Fibroblast of pulmonary artery (primary cell): ENCODE data around the gene ARHGEF28.

Experiments used
- DNase-seq: peaks from one replicate; pipeline ENCODE4 v3.0.0-alpha.2; 2010; ENCODE audit warnings: low read depth
- H3K4me3 ChIP-seq: replicated peaks from 2 replicates; pipeline ENCODE4 v1.5.1; 2011; ENCODE audit warnings: low read depth, mild to moderate bottlenecking, control low read depth, low read length, moderate library complexity
- CTCF ChIP-seq: IDR thresholded peaks from 2 replicates; pipeline ENCODE4 v1.5.1; 2011; ENCODE audit warnings: mild to moderate bottlenecking, control low read depth, low read length, inconsistent platforms; ENCODE audit errors: missing control alignments

Gene ARHGEF28

GRCh38 chr5:73666891-73667290, 40.9 kb downstream of the ARHGEF28 start:
- no peak for TF ChIP-seq CTCF
- H3K4me3 ChIP-seq: no peak overlapping the region
- DNase-seq: no peak

- no peak for DNase-seq
- no peak overlapping the region for H3K4me3 ChIP-seq
- TF ChIP-seq CTCF: no peak
These were observed 42.0 kb downstream of the ARHGEF28 start for GRCh38 chr5:73668017-73668416.

GRCh38 chr5:73668486-73669111, 42.6 kb downstream of the ARHGEF28 start:
- no peak for TF ChIP-seq CTCF
- no peak for DNase-seq
- no peak overlapping the region for H3K4me3 ChIP-seq

- no peak for TF ChIP-seq CTCF
- H3K4me3 ChIP-seq: no peak overlapping the region
- no peak for DNase-seq
These were observed 44.7 kb downstream of the ARHGEF28 start for GRCh38 chr5:73670731-73671130.

- no peak for TF ChIP-seq CTCF
- no peak for DNase-seq
- no peak overlapping the region for H3K4me3 ChIP-seq
These were observed 46.1 kb downstream of the ARHGEF28 start for GRCh38 chr5:73672132-73672531.

GRCh38 chr5:73673161-73673591, 47.2 kb downstream of the ARHGEF28 start:
- TF ChIP-seq CTCF: peak; percentile 24
- H3K4me3 ChIP-seq: no peak overlapping the region
- peak; percentile 94 for DNase-seq

GRCh38 chr5:73674669-73675004, 48.6 kb downstream of the ARHGEF28 start:
- DNase-seq: no peak
- H3K4me3 ChIP-seq: no peak overlapping the region
- TF ChIP-seq CTCF: no peak
